Measurements from ENCODE around the gene TPCN1. TPM values are rescaled to one million over a fixed set of nuclear protein-coding genes. Genes with fewer than 3 reads are reported as not detected.

The TPCN1 gene
- total RNA-seq, 1 donor from 2014 or later = 55.6 TPM

- Mint-ChIP-seq H3K9me3 (no peaks in the 10 kb centered on the region), H3K4me1 (ENCODE audit: unreplicated experiment) (peaks cover 6% of the 10 kb centered on the region), H3K4me3 (no peak overlapping the region), H3K27ac (no peak overlapping the region), H3K27me3 (no peaks in the 10 kb centered on the region), H3K36me3 (peaks cover 19% of the 10 kb centered on the region)
- no peak for DNase-seq (ENCODE audit: extremely low spot score, unreplicated experiment)
- TF ChIP-seq CTCF (conservative IDR thresholded peaks at IDR 0.05) = no peak
Observed at GRCh38 chr12:113305281-113305856, 84.1 kb downstream of the TPCN1 start.

- DNase-seq (ENCODE audit: extremely low spot score, unreplicated experiment) = no peak
- Mint-ChIP-seq H3K36me3 (peaks cover 24% of the 10 kb centered on the region), H3K4me3 (no peak overlapping the region), H3K27me3 (no peaks in the 10 kb centered on the region), H3K4me1 (ENCODE audit: unreplicated experiment) (peaks cover 6% of the 10 kb centered on the region), H3K9me3 (no peaks in the 10 kb centered on the region), H3K27ac (no peak overlapping the region)
- no peak for TF ChIP-seq CTCF (conservative IDR thresholded peaks at IDR 0.05)
Observed at GRCh38 chr12:113306382-113306781, 85.1 kb downstream of the TPCN1 start.

GRCh38 chr12:113310489-113310888 lies 89.2 kb downstream of the TPCN1 start:
- Mint-ChIP-seq H3K9me3 (no peaks in the 10 kb centered on the region), H3K4me3 (no peak overlapping the region), H3K36me3 (peaks cover 14% of the 10 kb centered on the region), H3K4me1 (ENCODE audit: unreplicated experiment) (peaks cover 3% of the 10 kb centered on the region), H3K27ac (no peak overlapping the region), H3K27me3 (no peaks in the 10 kb centered on the region)
- no peak for DNase-seq (ENCODE audit: extremely low spot score, unreplicated experiment)
- TF ChIP-seq CTCF (conservative IDR thresholded peaks at IDR 0.05) = no peak

GRCh38 chr12:113314121-113314529 lies 92.9 kb downstream of the TPCN1 start:
- Mint-ChIP-seq H3K9me3 (no peaks in the 10 kb centered on the region), H3K4me3 (no peak overlapping the region), H3K27ac (peak overlapping the region; percentile 63), H3K36me3 (peaks cover 20% of the 10 kb centered on the region), H3K27me3 (no peaks in the 10 kb centered on the region), H3K4me1 (ENCODE audit: unreplicated experiment) (peaks cover 3% of the 10 kb centered on the region)
- TF ChIP-seq CTCF (conservative IDR thresholded peaks at IDR 0.05) = no peak
- DNase-seq (ENCODE audit: extremely low spot score, unreplicated experiment) = no peak

- H3K27me3 Mint-ChIP-seq = no peaks in the 10 kb centered on the region
- H3K9me3 Mint-ChIP-seq = no peaks in the 10 kb centered on the region
- no peak overlapping the region for H3K27ac Mint-ChIP-seq
- H3K36me3 Mint-ChIP-seq = peaks cover 19% of the 10 kb centered on the region
- no peak overlapping the region for H3K4me3 Mint-ChIP-seq
- H3K4me1 Mint-ChIP-seq (ENCODE audit: unreplicated experiment) = peaks cover 3% of the 10 kb centered on the region
- TF ChIP-seq CTCF (conservative IDR thresholded peaks at IDR 0.05) = no peak
- DNase-seq (ENCODE audit: extremely low spot score, unreplicated experiment) = no peak
Observed at GRCh38 chr12:113315358-113315757, 94.1 kb downstream of the TPCN1 start.

- TF ChIP-seq CTCF (conservative IDR thresholded peaks at IDR 0.05) = no peak
- H3K4me3 Mint-ChIP-seq = no peak overlapping the region
- peaks cover 14% of the 10 kb centered on the region for H3K36me3 Mint-ChIP-seq
- no peaks in the 10 kb centered on the region for H3K9me3 Mint-ChIP-seq
- H3K27me3 Mint-ChIP-seq = no peaks in the 10 kb centered on the region
- H3K4me1 Mint-ChIP-seq (ENCODE audit: unreplicated experiment) = peaks cover 3% of the 10 kb centered on the region
- no peak overlapping the region for H3K27ac Mint-ChIP-seq
- no peak for DNase-seq (ENCODE audit: extremely low spot score, unreplicated experiment)
Observed at GRCh38 chr12:113316155-113316554, 94.9 kb downstream of the TPCN1 start.

Data from type B pancreatic cell (in vitro differentiated cells).